Thyroid gland (tissue), 4 donors: ENCODE data around the gene SRP54. TPM values are rescaled to one million over a fixed set of nuclear protein-coding genes. Genes with fewer than 3 reads are reported as not detected.

ENCODE experiments used
- DNase-seq, 2 donors: peaks; one replicate each; pipeline ENCODE4 v3.0.0-alpha.2; 2019
- H3K27ac ChIP-seq, 3 donors: fragments of 200-600 bp; sonication (generic); 1 replicate in 2 of 3; 2 replicates in 1 of 3; pipeline ENCODE4 v1.5.1; 2016 to 2019; ENCODE audit warnings: mild to moderate bottlenecking in 1 of 3, moderate library complexity in 1 of 3
- H3K27me3 ChIP-seq: fragments of 200-600 bp; sonication (generic); one replicate; pipeline ENCODE4 v1.5.1; 2019
- H3K36me3 ChIP-seq, 2 donors: fragments of 200-600 bp; sonication (generic); one replicate each; pipeline ENCODE4 v1.5.1; 2016 to 2019
- H3K4me1 ChIP-seq, 2 donors: fragments of 200-600 bp; sonication (generic); one replicate each; pipeline ENCODE4 v1.5.1; 2017 to 2019
- H3K4me3 ChIP-seq, 3 donors: fragments of 200-600 bp; sonication (generic); replicated peaks in 1 of 3; 1 replicate in 2 of 3; 2 replicates in 1 of 3; pipeline ENCODE4 v1.5.1; 2016; ENCODE audit warnings: mild to moderate bottlenecking in 1 of 3
- H3K9me3 ChIP-seq: fragments of 200-600 bp; sonication (generic); one replicate; pipeline ENCODE4 v1.5.1; 2017
- CTCF ChIP-seq, 6 experiments: fragments of 200-600 bp in 3 of 6; fragments of 450-650 bp in 3 of 6; sonication (generic) in 3 of 6; IDR thresholded peaks; one replicate each; pipeline ENCODE4 v1.5.1; 2016 to 2019; ENCODE audit warnings: antibody characterized with exemption in 6 of 6, mild to moderate bottlenecking in 2 of 6, inconsistent platforms in 1 of 6, moderate library complexity in 1 of 6
- POLR2A ChIP-seq, 2 donors: fragments of 450-650 bp; IDR thresholded peaks; one replicate each; pipeline ENCODE4 v1.6.1; 2017; ENCODE audit warnings: antibody characterized with exemption in 2 of 2, mild to moderate bottlenecking in 2 of 2, moderate library complexity in 1 of 2
- WGBS, 2 donors: methylation state at CpG; one replicate each; pipeline ENCODE4 v1.1.5; 2017; 5-methylcytosine and 5-hydroxymethylcytosine counted together
- intact Hi-C: fragments of 100-400 bp; cut with DNase I; formaldehyde crosslinking; loops from one replicate; pipeline ENCODE4 v1.15.1; 2023
- total RNA-seq, 4 donors: library from RNA; depleted of rRNA; stranded (reverse); fragments of >200 nt; gene quantifications; one replicate each; pipeline ENCODE4 v1.2.3, GENCODE V29; 2016

Gene SRP54
- total RNA-seq, 4 donors from 2014 or later = 58.5 to 122 (median 79.7) TPM

DNA sequence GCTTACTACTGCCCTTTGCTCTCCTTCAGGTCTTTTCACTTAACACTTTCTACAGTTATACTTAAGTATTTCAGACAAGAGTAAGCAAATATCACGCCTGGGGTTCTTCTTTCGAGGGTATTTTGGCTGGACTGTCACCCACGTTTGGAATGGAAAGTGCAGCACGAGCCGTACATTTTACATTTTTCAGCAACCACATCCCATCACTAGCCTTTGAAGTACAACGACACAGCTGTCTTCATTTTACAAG, 62.9 kb downstream of the SRP54 start:
- no peak for DNase-seq
- TF ChIP-seq CTCF (IDR thresholded peaks at IDR 0.05) (no peak), POLR2A (IDR thresholded peaks at IDR 0.05) (no peak)
- Histone ChIP-seq H3K36me3 (no peaks in the 10 kb centered on the region), H3K27me3 (no peaks in the 10 kb centered on the region), H3K4me1 (peaks cover 13 to 21% of the 10 kb centered on the region in 2 donors), H3K4me3 (peak overlapping the region in 2 of 3 donors; percentile 14 to 42), H3K27ac (peak overlapping the region; percentile 59 to 97 (median 91)), H3K9me3 (no peaks in the 10 kb centered on the region)
- 1 to 2% methylated on average over 6 of the region's 6 CpGs for WGBS, 2 donors
- intact Hi-C loops = no loop called here

DNA sequence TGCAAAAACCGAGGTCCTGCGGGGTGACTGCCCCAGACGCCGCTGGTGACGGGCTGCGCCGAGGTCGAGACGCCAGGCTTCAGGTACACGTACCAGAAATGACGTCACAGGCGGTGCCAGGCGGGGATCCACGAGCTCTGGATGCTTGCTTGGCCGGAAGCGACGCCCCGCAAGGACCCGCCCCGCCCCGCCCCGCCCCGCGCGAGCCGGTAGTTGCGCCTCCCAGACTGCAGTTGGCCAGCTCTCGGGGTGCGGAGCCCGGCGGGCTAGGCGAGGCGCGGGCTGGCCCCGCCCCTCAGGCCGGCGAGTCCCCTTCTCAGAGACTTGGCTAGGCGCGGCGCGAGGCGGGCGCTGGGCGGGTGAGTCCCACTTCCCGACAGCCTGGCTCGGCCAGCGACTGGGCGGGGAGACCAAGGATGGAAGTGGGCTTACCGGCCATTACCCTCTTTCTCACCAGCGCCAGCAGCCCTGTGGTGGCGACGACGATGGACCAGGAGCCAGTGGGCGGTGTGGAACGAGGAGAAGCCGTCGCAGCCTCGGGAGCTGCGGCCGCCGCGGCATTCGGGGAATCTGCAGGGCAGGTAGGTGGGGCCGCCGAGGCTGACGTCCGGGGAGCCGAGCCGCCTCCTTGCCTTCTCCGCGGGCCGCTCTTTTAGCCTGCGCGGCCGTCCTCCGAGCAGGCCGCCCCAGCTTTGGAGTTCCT, 63.4 kb downstream of the SRP54 start, which contains the start of gene FAM177A1:
Gene FAM177A1, plus strand, starts transcription at position 225 of the 703 bp plus-strand sequence. Its CDS starts 192 bp downstream, at position 417.
- H3K4me1 ChIP-seq = peaks cover 18 to 26% of the 10 kb centered on the region in 2 donors
- peak within 1 kb of the TSS; percentile 91 to 97 (median 96) for H3K27ac ChIP-seq
- H3K27me3 ChIP-seq = no peaks in the 10 kb centered on the region
- intact Hi-C loops = no loop called here
- H3K36me3 ChIP-seq = no peaks in the 10 kb centered on the region
- no peaks in the 10 kb centered on the region for H3K9me3 ChIP-seq
- TF ChIP-seq CTCF (IDR thresholded peaks at IDR 0.05) (peak in 1 of 6 experiments; percentile 19), POLR2A (IDR thresholded peaks at IDR 0.05) (peak; percentile 92 to 98)
- 1 to 2% methylated on average over 10 to 37 of the region's 77 CpGs for WGBS, 2 donors
- DNase-seq = peak; percentile 98 to 99
- peak within 1 kb of the TSS; percentile 62 to 92 (median 80) for H3K4me3 ChIP-seq

DNA sequence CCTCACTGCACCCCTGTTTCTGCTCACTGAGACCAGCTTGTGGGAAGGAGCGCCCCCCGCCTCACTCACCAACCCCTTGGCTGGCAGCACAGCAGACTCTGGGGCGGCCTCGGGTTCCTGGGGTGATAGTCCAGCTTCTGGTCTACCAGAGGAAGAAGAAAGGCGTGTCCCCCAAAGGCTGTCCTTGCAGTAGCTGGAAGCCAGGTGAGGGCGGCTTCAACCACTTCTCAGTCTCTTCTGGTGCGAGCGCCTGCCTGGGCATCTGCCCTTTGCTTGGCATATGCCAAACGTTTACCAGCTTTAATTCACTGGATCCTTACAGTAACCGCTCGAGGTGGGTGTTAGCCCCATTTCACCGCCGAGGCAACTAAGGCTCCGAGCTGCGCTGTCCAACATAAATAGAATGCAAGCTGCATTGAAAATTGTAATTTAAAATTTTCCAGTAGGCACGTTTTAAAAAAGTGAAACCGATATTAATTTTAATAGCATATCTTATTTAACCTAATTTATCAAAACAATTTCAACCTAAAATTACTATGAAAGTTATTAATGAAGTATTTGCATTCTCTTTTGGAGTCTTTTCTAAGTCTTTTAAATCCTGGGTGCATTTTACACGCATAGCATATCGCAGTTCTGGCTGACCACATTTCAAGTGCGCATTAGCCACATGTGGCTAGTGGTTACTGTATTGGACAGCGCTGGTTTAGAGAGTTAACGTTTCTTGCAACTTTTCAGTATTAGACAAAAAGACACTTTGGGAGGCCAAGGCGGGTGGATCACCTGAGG, 64.2 kb downstream of the SRP54 start:
- H3K4me1 ChIP-seq = peaks cover 18 to 32% of the 10 kb centered on the region in 2 donors
- WGBS, 2 donors = 29 to 30% methylated on average over 21 of the region's 23 CpGs
- H3K9me3 ChIP-seq = no peaks in the 10 kb centered on the region
- H3K27ac ChIP-seq = peak overlapping the region; percentile 91 to 97 (median 96)
- TF ChIP-seq POLR2A (IDR thresholded peaks at IDR 0.05) (no peak), CTCF (IDR thresholded peaks at IDR 0.05) (peak in 1 of 6 experiments; percentile 22)
- DNase-seq = peak; percentile 64 to 65
- H3K4me3 ChIP-seq = peak overlapping the region; percentile 62 to 92 (median 80)
- no peaks in the 10 kb centered on the region for H3K27me3 ChIP-seq
- no peaks in the 10 kb centered on the region for H3K36me3 ChIP-seq
- intact Hi-C loops = no loop called here

DNA sequence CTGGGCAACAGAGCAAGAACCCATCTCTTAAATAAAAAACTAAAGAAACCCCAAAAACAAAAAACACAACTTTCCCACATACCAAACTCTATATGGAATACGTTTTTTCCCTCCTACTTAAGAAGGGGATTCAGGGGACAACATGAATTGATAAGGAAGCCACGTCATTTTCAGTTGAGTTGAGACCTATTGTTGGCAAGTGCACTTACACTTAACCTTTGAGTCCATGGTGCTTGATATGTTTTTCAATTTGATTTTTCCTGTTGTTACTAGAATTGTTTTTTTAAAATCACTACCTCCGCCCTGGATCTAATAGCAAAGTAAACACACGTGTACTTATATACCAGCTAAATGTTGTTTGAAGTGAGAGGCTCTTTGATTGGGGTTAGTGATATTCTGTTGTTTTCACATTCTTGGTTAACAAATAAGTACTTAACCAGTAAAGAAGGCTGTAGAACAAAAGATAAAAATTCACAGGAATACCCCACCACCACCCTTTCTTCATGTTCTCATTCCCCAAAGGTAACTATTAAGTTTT, 65.3 kb downstream of the SRP54 start:
- H3K36me3 ChIP-seq = no peaks in the 10 kb centered on the region
- H3K27me3 ChIP-seq = no peaks in the 10 kb centered on the region
- TF ChIP-seq POLR2A (IDR thresholded peaks at IDR 0.05) (no peak), CTCF (IDR thresholded peaks at IDR 0.05) (no peak)
- DNase-seq = no peak
- H3K27ac ChIP-seq = peak overlapping the region in 2 of 3 donors; percentile 21 to 97
- 30 to 38% methylated on average over 4 of the region's 4 CpGs for WGBS, 2 donors
- intact Hi-C loops = no loop called here
- H3K4me1 ChIP-seq = peaks cover 18 to 39% of the 10 kb centered on the region in 2 donors
- peak overlapping the region in 1 of 3 donors; percentile 15 for H3K4me3 ChIP-seq
- no peaks in the 10 kb centered on the region for H3K9me3 ChIP-seq
